PC-3 (cell line): ENCODE data around the gene SLC44A1.

Source experiments
- EZH2 ChIP-seq: fragments of 300-600 bp; sonication (generic); IDR thresholded peaks from one replicate; pipeline ENCODE4 v1.6.1; 2017; ENCODE audit warnings: antibody characterized with exemption, mild to moderate bottlenecking, low read length; ENCODE audit not compliant: unreplicated experiment
- EZH2phosphoT487 ChIP-seq: fragments of 300-600 bp; sonication (generic); IDR thresholded peaks from 2 replicates; pipeline ENCODE4 v1.6.1; 2018; ENCODE audit warnings: mild to moderate bottlenecking, antibody characterized with exemption, low read length, borderline replicate concordance
- TF ChIP-seq, protein P1 (sequence below): fragments of 300-600 bp; sonication (generic); conservative IDR thresholded peaks from 2 replicates; pipeline ENCODE4 v1.5.1; 2017; ENCODE audit warnings: antibody characterized with exemption, low read depth, mild to moderate bottlenecking, low read length

DNA sequence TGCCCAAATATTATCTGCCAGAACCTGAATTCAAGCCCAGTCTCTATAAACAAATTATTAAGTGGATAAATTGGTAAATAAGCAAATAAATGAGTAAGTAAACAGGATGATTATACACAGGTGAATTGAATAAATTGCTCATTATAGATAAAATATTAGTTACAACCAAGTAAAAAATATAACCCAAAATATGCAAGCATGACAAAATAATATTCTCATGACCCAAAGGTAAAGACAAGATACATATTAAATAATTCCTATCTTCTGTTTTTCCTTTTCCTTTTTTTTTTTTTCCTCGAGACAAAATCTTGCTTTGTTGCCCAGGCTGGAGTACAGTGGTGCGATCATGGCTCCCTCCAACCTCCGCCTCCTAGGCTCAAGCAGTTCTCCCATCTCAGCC lies 182.2 kb downstream of the SLC44A1 start:
- TF ChIP-seq, protein P1, sequence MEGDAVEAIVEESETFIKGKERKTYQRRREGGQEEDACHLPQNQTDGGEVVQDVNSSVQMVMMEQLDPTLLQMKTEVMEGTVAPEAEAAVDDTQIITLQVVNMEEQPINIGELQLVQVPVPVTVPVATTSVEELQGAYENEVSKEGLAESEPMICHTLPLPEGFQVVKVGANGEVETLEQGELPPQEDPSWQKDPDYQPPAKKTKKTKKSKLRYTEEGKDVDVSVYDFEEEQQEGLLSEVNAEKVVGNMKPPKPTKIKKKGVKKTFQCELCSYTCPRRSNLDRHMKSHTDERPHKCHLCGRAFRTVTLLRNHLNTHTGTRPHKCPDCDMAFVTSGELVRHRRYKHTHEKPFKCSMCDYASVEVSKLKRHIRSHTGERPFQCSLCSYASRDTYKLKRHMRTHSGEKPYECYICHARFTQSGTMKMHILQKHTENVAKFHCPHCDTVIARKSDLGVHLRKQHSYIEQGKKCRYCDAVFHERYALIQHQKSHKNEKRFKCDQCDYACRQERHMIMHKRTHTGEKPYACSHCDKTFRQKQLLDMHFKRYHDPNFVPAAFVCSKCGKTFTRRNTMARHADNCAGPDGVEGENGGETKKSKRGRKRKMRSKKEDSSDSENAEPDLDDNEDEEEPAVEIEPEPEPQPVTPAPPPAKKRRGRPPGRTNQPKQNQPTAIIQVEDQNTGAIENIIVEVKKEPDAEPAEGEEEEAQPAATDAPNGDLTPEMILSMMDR: no peak
- TF ChIP-seq EZH2: no peak
- no peak for TF ChIP-seq EZH2phosphoT487
